Astrocyte (in vitro differentiated cells and primary cell): Measurements from ENCODE around the gene SH3BP1. TPM values are rescaled to one million over a fixed set of nuclear protein-coding genes. Genes with fewer than 3 reads are reported as not detected.

Source experiments
- DNase-seq: peaks from one replicate; pipeline ENCODE4 v3.0.0-alpha.2; 2010; ENCODE audit warnings: low read depth
- FAIRE-seq: peaks from 2 replicates; lab custom pipeline; 2011; peaks lifted over from hg19 to GRCh38; lab: Jason Lieb, UNC
- H2AFZ ChIP-seq: 2 replicates; pipeline ENCODE4 v1.6.0; 2012; ENCODE audit warnings: low read depth, low read length, inconsistent platforms
- H3K27ac ChIP-seq: 2 replicates; pipeline ENCODE4 v1.5.1; 2011; ENCODE audit warnings: low read depth, low read length, inconsistent platforms
- H3K27me3 ChIP-seq: 2 replicates; pipeline ENCODE4 v1.6.0; 2011; ENCODE audit warnings: low read length, inconsistent platforms; ENCODE audit not compliant: insufficient read depth
- H3K36me3 ChIP-seq: 2 replicates; pipeline ENCODE4 v1.5.1; 2011; ENCODE audit warnings: low read length, inconsistent platforms; ENCODE audit not compliant: insufficient read depth
- H3K4me1 ChIP-seq: 2 replicates; pipeline ENCODE4 v1.5.1; 2011; ENCODE audit warnings: low read length, inconsistent platforms; ENCODE audit not compliant: insufficient read depth
- H3K4me2 ChIP-seq: 2 replicates; pipeline ENCODE4 v1.6.0; 2012; ENCODE audit warnings: low read length, inconsistent platforms
- H3K4me3 ChIP-seq: 2 replicates; pipeline ENCODE4 v1.5.1; 2011; ENCODE audit warnings: low read depth, mild to moderate bottlenecking, low read length, inconsistent platforms; ENCODE audit not compliant: insufficient read depth
- H3K79me2 ChIP-seq: 2 replicates; pipeline ENCODE4 v1.6.0; 2012; ENCODE audit warnings: mild to moderate bottlenecking, low read length, inconsistent platforms; ENCODE audit not compliant: insufficient read depth
- H3K9ac ChIP-seq: 2 replicates; pipeline ENCODE4 v1.6.0; 2012; ENCODE audit warnings: mild to moderate bottlenecking, low read length, inconsistent platforms
- H3K9me3 ChIP-seq: 2 replicates; pipeline ENCODE4 v1.5.1; 2012; ENCODE audit warnings: low read depth, mild to moderate bottlenecking, low read length, inconsistent platforms; ENCODE audit not compliant: insufficient read depth
- H4K20me1 ChIP-seq: 2 replicates; pipeline ENCODE4 v1.6.0; 2012; ENCODE audit warnings: low read length, inconsistent platforms; ENCODE audit not compliant: insufficient read depth
- H3K27ac Mint-ChIP-seq: one replicate; pipeline ENCODE4 v1.8.0; 2021; ENCODE audit warnings: mild to moderate bottlenecking, mixed read lengths; ENCODE audit not compliant: unreplicated experiment
- H3K27me3 Mint-ChIP-seq: one replicate; pipeline ENCODE4 v1.8.0; 2021; ENCODE audit warnings: low read depth, mixed read lengths; ENCODE audit not compliant: unreplicated experiment
- H3K36me3 Mint-ChIP-seq: one replicate; pipeline ENCODE4 v1.8.0; 2021; ENCODE audit warnings: low read depth, mixed read lengths; ENCODE audit not compliant: unreplicated experiment
- H3K4me1 Mint-ChIP-seq: one replicate; pipeline ENCODE4 v1.8.0; 2021; ENCODE audit warnings: low read depth, mixed read lengths; ENCODE audit not compliant: unreplicated experiment
- H3K4me3 Mint-ChIP-seq: one replicate; pipeline ENCODE4 v1.8.0; 2021; ENCODE audit warnings: mild to moderate bottlenecking, moderate library complexity, mixed read lengths; ENCODE audit not compliant: unreplicated experiment
- H3K9me3 Mint-ChIP-seq: one replicate; pipeline ENCODE4 v1.8.0; 2021; ENCODE audit warnings: mild to moderate bottlenecking, mixed read lengths; ENCODE audit not compliant: unreplicated experiment
- EZH2 ChIP-seq: IDR thresholded peaks from 2 replicates; pipeline ENCODE4 v1.6.1; 2012; ENCODE audit warnings: mild to moderate bottlenecking, low read length, inconsistent platforms; ENCODE audit not compliant: insufficient read depth
- total RNA-seq: library from RNA; stranded (reverse); gene quantifications from 2 replicates; pipeline ENCODE4 v1.2.1, GENCODE V29; 2021

Gene SH3BP1
- total RNA-seq, 1 donor from 2014 or later: 26.5 TPM

- Mint-ChIP-seq H3K4me1 (no peaks in the 10 kb centered on the region), H3K27ac (no peak overlapping the region), H3K4me3 (no peak overlapping the region), H3K9me3 (no peaks in the 10 kb centered on the region), H3K36me3 (peaks cover 24% of the 10 kb centered on the region), H3K27me3 (no peaks in the 10 kb centered on the region)
- Histone ChIP-seq H3K9me3 (no peaks in the 10 kb centered on the region), H3K9ac (no peak overlapping the region), H3K27me3 (no peaks in the 10 kb centered on the region), H2AFZ (no peak overlapping the region), H3K4me3 (no peak overlapping the region), H3K36me3 (no peaks in the 10 kb centered on the region), H4K20me1 (no peaks in the 10 kb centered on the region), H3K27ac (no peak overlapping the region), H3K79me2 (no peaks in the 10 kb centered on the region), H3K4me1 (no peaks in the 10 kb centered on the region), H3K4me2 (no peak overlapping the region)
- DNase-seq (no peak), FAIRE-seq (no peak)
- TF ChIP-seq EZH2: no peak
These were observed 65.7 kb downstream of the SH3BP1 start for GRCh38 chr22:37705205-37705604.

Other genes starting within 250 kb of the SH3BP1 start
- gene ELFN2, start 212.2 kb upstream of the SH3BP1 start, total RNA-seq: 2.8 and 3.0 TPM in 2 replicates
- 0.87 and 1.4 TPM in 2 replicates for gene MFNG, start 153.3 kb upstream of the SH3BP1 start, total RNA-seq
- gene CARD10, start 120.3 kb upstream of the SH3BP1 start, total RNA-seq: 19.7 and 22.6 TPM in 2 replicates
- 106 and 109 TPM in 2 replicates for gene CDC42EP1, start 79.2 kb upstream of the SH3BP1 start, total RNA-seq
- not detected in 2 replicates for gene LGALS2, start 59.6 kb upstream of the SH3BP1 start, total RNA-seq
- 39.9 and 43.1 TPM in 2 replicates for gene GGA1, start 30.8 kb upstream of the SH3BP1 start, total RNA-seq
- gene PDXP, start 19.1 kb downstream of the SH3BP1 start, total RNA-seq: 18.9 and 22.4 TPM in 2 replicates
- gene LGALS1, start 36.0 kb downstream of the SH3BP1 start, total RNA-seq: 240 and 260 TPM in 2 replicates
- 17.9 and 18.1 TPM in 2 replicates for gene NOL12, start 46.7 kb downstream of the SH3BP1 start, total RNA-seq
- gene TRIOBP, start 57.4 kb downstream of the SH3BP1 start, total RNA-seq: 40.6 and 41.5 TPM in 2 replicates
- gene GCAT, start 168.3 kb downstream of the SH3BP1 start, total RNA-seq: 12.8 and 14.3 TPM in 2 replicates
- gene GALR3, start 183.7 kb downstream of the SH3BP1 start, total RNA-seq: not detected in 2 replicates
- gene ANKRD54, start 204.7 kb downstream of the SH3BP1 start, total RNA-seq: 19.9 and 21.5 TPM in 2 replicates
- gene EIF3L, start 209.8 kb downstream of the SH3BP1 start, total RNA-seq: 294 and 323 TPM in 2 replicates